GM20000 (cell line): ENCODE measurements around the gene TMBIM6.

Source experiments
- DNase-seq: peaks from one replicate; pipeline ENCODE4 v3.0.0; 2012; ENCODE audit warnings: low spot score
- CTCF ChIP-seq: IDR thresholded peaks from 2 replicates; pipeline ENCODE4 v1.5.1; 2012; ENCODE audit warnings: mild to moderate bottlenecking, control low read depth; ENCODE audit errors: extremely low read depth, missing control alignments

Gene TMBIM6

GRCh38 chr12:49750027-49750995 lies 9.0 kb downstream of the TMBIM6 start:
- no peak for TF ChIP-seq CTCF
- DNase-seq, result no peak

GRCh38 chr12:49750996-49751393 lies 9.6 kb downstream of the TMBIM6 start:
- TF ChIP-seq CTCF, result no peak
- DNase-seq, result no peak

GRCh38 chr12:49761677-49762467 lies 20.5 kb downstream of the TMBIM6 start:
- no peak for TF ChIP-seq CTCF
- DNase-seq, result no peak

- no peak for TF ChIP-seq CTCF
- no peak for DNase-seq
Measured at GRCh38 chr12:49762468-49762847, 21.1 kb downstream of the TMBIM6 start.

- TF ChIP-seq CTCF, result peak; percentile 84
- DNase-seq, result peak; percentile 73
Measured at GRCh38 chr12:49763006-49763591, 21.7 kb downstream of the TMBIM6 start.

- no peak for TF ChIP-seq CTCF
- DNase-seq, result no peak
Measured at GRCh38 chr12:49764126-49764525, 22.8 kb downstream of the TMBIM6 start.

GRCh38 chr12:49766115-49766455 lies 24.7 kb downstream of the TMBIM6 start:
- TF ChIP-seq CTCF, result no peak

More at GRCh38 chr12:49766115-49766455, 24.7 kb downstream of the TMBIM6 start:
- DNase-seq, result no peak
